OCI-LY3 (cell line): ENCODE measurements around the gene PALLD.

ENCODE experiments used
- H2AFZ ChIP-seq: fragments of 200-600, 300-600 bp; shearing (Covaris generic); 2 replicates; pipeline ENCODE4 v1.6.0; 2014; ENCODE audit warnings: antibody characterized with exemption, low read depth, low read length
- H3K27ac ChIP-seq: fragments of 200-600, 300-600 bp; sonication (generic); 2 replicates; pipeline ENCODE4 v1.5.1; 2014; ENCODE audit warnings: mild to moderate bottlenecking, low read length, moderate library complexity, mixed read lengths
- H3K27me3 ChIP-seq: fragments of 200-600, 300-600 bp; sonication (generic); 2 replicates; pipeline ENCODE4 v1.6.1; 2014; ENCODE audit warnings: low read depth, low read length, mixed read lengths
- H3K36me3 ChIP-seq: fragments of 200-600, 300-600 bp; sonication (generic); replicated peaks from 2 replicates; pipeline ENCODE3; 2014; ENCODE audit warnings: low read depth, low read length, mixed read lengths
- H3K4me1 ChIP-seq: fragments of 300-600, 200-600 bp; sonication (generic); 2 replicates; pipeline ENCODE4 v1.6.1; 2014; ENCODE audit warnings: low read length, mixed read lengths
- H3K4me2 ChIP-seq: fragments of 200-600, 300-600 bp; sonication (generic); 2 replicates; pipeline ENCODE4 v1.6.1; 2014; ENCODE audit warnings: low read length, mixed read lengths
- H3K4me3 ChIP-seq: fragments of 300-600, 200-600 bp; sonication (generic); 2 replicates; pipeline ENCODE4 v1.5.1; 2014; ENCODE audit warnings: antibody characterized with exemption, mild to moderate bottlenecking, low read length, moderate library complexity
- H3K79me2 ChIP-seq: fragments of 300-600, 200-600 bp; shearing (Covaris generic); 2 replicates; pipeline ENCODE4 v1.6.1; 2014; ENCODE audit warnings: mild to moderate bottlenecking, low read length, mixed read lengths
- H3K9ac ChIP-seq: fragments of 300-600, 200-600 bp; shearing (Covaris generic); 2 replicates; pipeline ENCODE4 v1.6.0; 2014; ENCODE audit warnings: mild to moderate bottlenecking, low read length, moderate library complexity
- H3K9me3 ChIP-seq: fragments of 200-600, 300-600 bp; shearing (Covaris generic); 2 replicates; pipeline ENCODE4 v1.6.1; 2014; ENCODE audit warnings: low read length, mixed read lengths; ENCODE audit not compliant: insufficient read depth
- H4K20me1 ChIP-seq: fragments of 200-600, 300-600 bp; sonication (generic); 2 replicates; pipeline ENCODE4 v1.6.1; 2016; ENCODE audit warnings: low read length, mixed read lengths; ENCODE audit not compliant: insufficient read depth
- CTCF ChIP-seq: fragments of 200-600, 300-600 bp; sonication (generic); IDR thresholded peaks from 2 replicates; pipeline ENCODE4 v1.5.1; 2014; ENCODE audit warnings: antibody characterized with exemption, low read length, low read depth
- EZH2phosphoT487 ChIP-seq: fragments of 200-600 bp; shearing (Covaris generic); IDR thresholded peaks from 2 replicates; pipeline ENCODE4 v1.6.1; 2018; ENCODE audit warnings: antibody characterized with exemption, mixed run types, low read depth

PALLD gene

GRCh38 chr4:168614281-168615057 is 117.6 kb downstream of the PALLD start:
- H3K36me3 ChIP-seq = no peaks in the 10 kb centered on the region
- no peaks in the 10 kb centered on the region for H3K79me2 ChIP-seq
- no peak overlapping the region for H3K4me3 ChIP-seq
- TF ChIP-seq CTCF = no peak
- no peak for TF ChIP-seq EZH2phosphoT487
- no peak overlapping the region for H2AFZ ChIP-seq
- no peak overlapping the region for H3K9ac ChIP-seq
- no peak overlapping the region for H3K4me2 ChIP-seq
- no peaks in the 10 kb centered on the region for H3K4me1 ChIP-seq
- no peaks in the 10 kb centered on the region for H3K27me3 ChIP-seq
- H3K9me3 ChIP-seq = no peaks in the 10 kb centered on the region
- no peak overlapping the region for H3K27ac ChIP-seq
- no peaks in the 10 kb centered on the region for H4K20me1 ChIP-seq

DNA sequence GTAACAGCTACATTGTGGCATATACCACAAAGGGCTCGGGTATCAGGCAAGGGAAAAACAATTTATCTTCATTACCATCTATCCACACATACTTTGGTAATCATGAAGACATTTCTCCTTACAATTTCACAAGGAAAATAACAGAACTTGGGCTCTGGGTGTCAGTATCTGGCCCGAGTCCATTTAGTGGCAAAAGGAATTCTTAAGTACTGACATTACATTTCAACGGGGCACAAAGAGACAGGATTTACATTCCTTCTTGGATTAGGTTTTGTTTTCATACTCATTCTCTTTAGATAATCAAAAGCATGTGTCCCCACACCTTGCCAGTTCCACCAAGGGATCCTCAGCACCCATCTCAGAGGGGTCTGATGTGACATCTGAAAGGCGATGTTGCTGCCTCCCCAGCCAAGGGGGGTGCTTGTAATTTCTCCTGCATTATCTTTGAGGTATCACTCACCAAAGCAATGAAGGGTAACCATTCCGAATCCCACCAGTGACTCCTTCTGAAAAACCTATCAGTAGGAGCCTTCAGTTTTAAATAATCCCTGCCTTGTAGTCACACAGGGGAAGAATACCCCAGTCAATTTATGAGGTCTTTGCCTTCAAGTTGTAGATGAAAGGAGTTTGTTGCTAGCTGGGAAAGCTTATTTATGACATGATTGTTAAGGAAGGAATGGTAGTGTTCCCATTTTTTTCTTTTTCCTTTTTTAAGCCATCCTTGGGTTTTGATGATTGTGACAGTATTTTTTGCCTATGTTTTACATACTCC is 118.6 kb downstream of the PALLD start:
- H3K4me3 ChIP-seq = no peak overlapping the region
- H3K4me1 ChIP-seq = no peaks in the 10 kb centered on the region
- no peak overlapping the region for H3K9ac ChIP-seq
- no peak overlapping the region for H2AFZ ChIP-seq
- H3K4me2 ChIP-seq = no peak overlapping the region
- H3K9me3 ChIP-seq = no peaks in the 10 kb centered on the region
- no peak overlapping the region for H3K27ac ChIP-seq
- H4K20me1 ChIP-seq = no peaks in the 10 kb centered on the region
- no peaks in the 10 kb centered on the region for H3K79me2 ChIP-seq
- H3K36me3 ChIP-seq = no peaks in the 10 kb centered on the region
- TF ChIP-seq CTCF = no peak
- TF ChIP-seq EZH2phosphoT487 = no peak
- H3K27me3 ChIP-seq = no peaks in the 10 kb centered on the region

GRCh38 chr4:168618577-168619265 is 121.9 kb downstream of the PALLD start:
- no peak overlapping the region for H2AFZ ChIP-seq
- no peak overlapping the region for H3K4me2 ChIP-seq

More at GRCh38 chr4:168618577-168619265, 121.9 kb downstream of the PALLD start:
- Histone ChIP-seq H4K20me1 (no peaks in the 10 kb centered on the region), H3K79me2 (no peaks in the 10 kb centered on the region), H3K4me1 (peaks cover 6% of the 10 kb centered on the region), H3K4me3 (no peak overlapping the region), H3K9me3 (no peaks in the 10 kb centered on the region), H3K36me3 (no peaks in the 10 kb centered on the region), H3K27me3 (0 out of 2 replicates have a peak, but pooled peaks cover 4% of the 10 kb centered on the region), H3K27ac (no peak overlapping the region), H3K9ac (no peak overlapping the region)
- TF ChIP-seq EZH2phosphoT487 = no peak
- TF ChIP-seq CTCF = no peak
